HepG2 (cell line): ENCODE measurements around the gene OGFR. TPM values are rescaled to one million over a fixed set of nuclear protein-coding genes. Genes with fewer than 3 reads are reported as not detected.

Experiments used
- CENPT ChIP-seq: sonication (generic); formaldehyde crosslinking; IDR thresholded peaks from 2 replicates; pipeline ENCODE4 v1.8.0; 2022; ENCODE audit warnings: low read depth, mild to moderate bottlenecking, moderate library complexity, missing genetic modification reagents
- CHD2 ChIP-seq: IDR thresholded peaks from 2 replicates; pipeline ENCODE4 v1.6.1; 2011; ENCODE audit warnings: low read depth, low read length, improper control_type of control experiment
- DR1 ChIP-seq: sonication (generic); formaldehyde crosslinking; IDR thresholded peaks from 2 replicates; pipeline ENCODE4 v1.8.0; 2021; ENCODE audit warnings: mild to moderate bottlenecking, missing genetic modification reagents, inconsistent platforms
- HDAC2 ChIP-seq: sonication (generic); formaldehyde crosslinking; IDR thresholded peaks from 2 replicates; pipeline ENCODE4 v1.4.0; 2020; ENCODE audit warnings: missing genetic modification reagents
- MED1 ChIP-seq: sonication (generic); formaldehyde crosslinking; IDR thresholded peaks from 2 replicates; pipeline ENCODE4 v1.4.0; 2020; ENCODE audit warnings: missing genetic modification reagents
- REL ChIP-seq: sonication (generic); formaldehyde crosslinking; conservative IDR thresholded peaks from 2 replicates; pipeline ENCODE4 v1.8.0; 2022; ENCODE audit warnings: mild to moderate bottlenecking, missing genetic modification reagents, moderate library complexity
- SP4 ChIP-seq: sonication (generic); formaldehyde crosslinking; IDR thresholded peaks from 2 replicates; pipeline ENCODE4 v1.8.1; 2023; ENCODE audit warnings: mild to moderate bottlenecking, missing genetic modification reagents
- SPEN ChIP-seq: sonication (generic); formaldehyde crosslinking; IDR thresholded peaks from 2 replicates; pipeline ENCODE4 v1.5.1; 2020; ENCODE audit warnings: low read depth, mild to moderate bottlenecking, missing genetic modification reagents
- TBP ChIP-seq: sonication (generic); formaldehyde crosslinking; IDR thresholded peaks from 2 replicates; pipeline ENCODE4 v1.5.0; 2020; ENCODE audit warnings: missing genetic modification reagents
- ZBTB3 ChIP-seq: sonication (generic); formaldehyde crosslinking; IDR thresholded peaks from 2 replicates; pipeline ENCODE4 v1.4.0; 2020; ENCODE audit warnings: low read depth, mild to moderate bottlenecking, moderate library complexity, missing genetic modification reagents, borderline replicate concordance
- ZNF350 ChIP-seq: sonication (generic); formaldehyde crosslinking; IDR thresholded peaks from 2 replicates; pipeline ENCODE4 v1.4.0; 2020; ENCODE audit warnings: mild to moderate bottlenecking, low read depth, missing genetic modification reagents, borderline replicate concordance
- ZNF792 ChIP-seq: IDR thresholded peaks from 2 replicates; pipeline ENCODE4 v1.6.1; 2016
- polyA plus RNA-seq, 8 experiments: library from polyadenylated mRNA; depleted of rRNA in 3 of 8; stranded (reverse) in 7 of 8; unstranded in 1 of 8; fragments of >200 nt; fragmentation: Illumina TruSeq in 4 of 8; extraction: Trizol in 4 of 8; gene quantifications; 2 replicates each; pipeline versions ENCODE4 v1.2.1 to v1.2.3, GENCODE V29; 2011 to 2016; ENCODE audit warnings: low read depth in 4 of 8, missing spikeins in 1 of 8, mixed read lengths in 1 of 8; ENCODE audit not compliant: insufficient read depth in 1 of 8
- total RNA-seq, 5 experiments: library from RNA; depleted of rRNA; stranded (reverse); fragments of >200 nt; fragmentation: Illumina TruSeq; extraction: Trizol; gene quantifications; 2 replicates each; pipeline ENCODE4 v1.2.3, GENCODE V29; 2016; ENCODE audit warnings: low read depth in 1 of 5
- TF ChIP-seq, protein P1 (sequence below): sonication (generic); formaldehyde crosslinking; IDR thresholded peaks from 2 replicates; pipeline ENCODE4 v1.5.1; 2020; ENCODE audit warnings: mild to moderate bottlenecking, missing genetic modification reagents, borderline replicate concordance
- TF ChIP-seq, protein P2 (sequence below): sonication (generic); formaldehyde crosslinking; conservative IDR thresholded peaks from 2 replicates; pipeline ENCODE4 v1.8.0; 2022; ENCODE audit warnings: low read depth, missing genetic modification reagents
- TF ChIP-seq, protein P3 (sequence below): IDR thresholded peaks from 2 replicates; pipeline ENCODE4 v1.6.1; 2016; ENCODE audit warnings: control low read depth
- TF ChIP-seq, protein P4 (sequence below): IDR thresholded peaks from 2 replicates; pipeline ENCODE4 v1.6.1; 2016; ENCODE audit warnings: missing biosample characterization, missing genetic modification reagents, low read depth
- TF ChIP-seq, protein P5 (sequence below): IDR thresholded peaks from 2 replicates; pipeline ENCODE4 v1.6.1; 2012; ENCODE audit warnings: low read depth, low read length, improper control_type of control experiment
- TF ChIP-seq, protein P6 (sequence below): sonication (generic); formaldehyde crosslinking; IDR thresholded peaks from 2 replicates; pipeline ENCODE4 v1.9.0; 2022; ENCODE audit warnings: low read depth, missing genetic modification reagents

The OGFR gene
- total and polyA plus RNA-seq, 2 of the 13 experiments (the other 11 are each of a cell fraction or from before 2014, with no cell fraction given): 47.7 to 81.8 TPM

DNA sequence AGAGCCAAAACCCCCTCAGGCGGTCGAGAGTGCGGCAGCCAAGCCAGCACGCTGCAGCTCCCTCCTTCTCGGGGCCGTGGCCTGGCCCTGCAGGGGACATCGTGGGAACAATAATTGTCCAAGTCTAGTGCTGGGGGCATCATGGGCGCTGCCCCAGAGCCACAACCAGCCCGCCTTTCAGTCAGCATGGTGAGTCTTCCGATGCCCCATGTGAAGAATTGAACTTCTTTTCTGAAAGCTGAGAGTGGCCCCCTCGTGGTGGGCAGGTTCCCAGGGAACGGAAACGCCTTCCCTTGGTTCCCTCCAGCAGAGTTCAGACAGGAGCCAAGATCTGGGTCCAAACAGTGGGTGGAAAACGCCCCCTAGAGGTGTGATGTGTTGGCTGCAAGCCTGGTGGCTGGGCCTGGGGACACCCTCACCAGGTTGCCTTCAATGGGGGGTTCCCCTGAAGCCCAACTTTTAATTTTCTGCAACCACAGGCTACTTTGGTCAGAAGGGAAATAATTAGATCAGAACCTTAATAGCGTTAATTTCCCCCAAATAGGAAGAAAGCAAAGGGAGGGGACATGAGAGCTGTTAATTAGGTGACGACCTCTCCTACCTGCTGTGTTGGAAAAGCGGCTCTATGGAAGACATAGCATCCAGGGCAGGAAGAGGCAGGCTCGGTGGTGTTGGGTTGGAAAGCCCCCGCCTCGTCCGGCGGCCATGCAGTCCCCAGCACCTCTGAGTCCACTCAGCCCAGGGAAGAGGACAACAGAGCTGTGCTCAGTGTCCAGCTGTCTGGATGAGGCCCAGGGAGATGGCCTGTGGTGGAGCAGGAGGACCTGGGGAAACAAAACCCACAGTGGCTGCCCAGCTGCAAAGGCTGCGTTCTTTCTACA, 13.1 kb upstream of the OGFR start (continued):
- peak; percentile 70; the same call in 1 of the 2 replicates for TF ChIP-seq MED1 (CRISPR knock-in tag)
- TF ChIP-seq ZNF792 (CRISPR knock-in tag): peak; percentile 65; the same call in 1 of the 2 replicates
- TF ChIP-seq, protein P1, sequence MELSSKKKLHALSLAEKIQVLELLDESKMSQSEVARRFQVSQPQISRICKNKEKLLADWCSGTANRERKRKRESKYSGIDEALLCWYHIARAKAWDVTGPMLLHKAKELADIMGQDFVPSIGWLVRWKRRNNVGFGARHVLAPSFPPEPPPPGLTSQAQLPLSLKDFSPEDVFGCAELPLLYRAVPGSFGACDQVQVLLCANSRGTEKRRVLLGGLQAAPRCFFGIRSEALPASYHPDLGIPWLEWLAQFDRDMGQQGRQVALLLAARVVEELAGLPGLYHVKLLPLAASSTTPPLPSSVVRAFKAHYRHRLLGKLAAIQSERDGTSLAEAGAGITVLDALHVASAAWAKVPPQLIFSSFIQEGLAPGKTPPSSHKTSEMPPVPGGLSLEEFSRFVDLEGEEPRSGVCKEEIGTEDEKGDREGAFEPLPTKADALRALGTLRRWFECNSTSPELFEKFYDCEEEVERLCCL (CRISPR knock-in tag): peak; percentile 83; the same call in 1 of the 2 replicates
- no peak; the same call in 1 of the 2 replicates for TF ChIP-seq DR1
- TF ChIP-seq REL (CRISPR knock-in tag): no peak
- TF ChIP-seq CHD2: no peak
- TF ChIP-seq, protein P2, sequence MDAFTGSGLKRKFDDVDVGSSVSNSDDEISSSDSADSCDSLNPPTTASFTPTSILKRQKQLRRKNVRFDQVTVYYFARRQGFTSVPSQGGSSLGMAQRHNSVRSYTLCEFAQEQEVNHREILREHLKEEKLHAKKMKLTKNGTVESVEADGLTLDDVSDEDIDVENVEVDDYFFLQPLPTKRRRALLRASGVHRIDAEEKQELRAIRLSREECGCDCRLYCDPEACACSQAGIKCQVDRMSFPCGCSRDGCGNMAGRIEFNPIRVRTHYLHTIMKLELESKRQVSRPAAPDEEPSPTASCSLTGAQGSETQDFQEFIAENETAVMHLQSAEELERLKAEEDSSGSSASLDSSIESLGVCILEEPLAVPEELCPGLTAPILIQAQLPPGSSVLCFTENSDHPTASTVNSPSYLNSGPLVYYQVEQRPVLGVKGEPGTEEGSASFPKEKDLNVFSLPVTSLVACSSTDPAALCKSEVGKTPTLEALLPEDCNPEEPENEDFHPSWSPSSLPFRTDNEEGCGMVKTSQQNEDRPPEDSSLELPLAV: no peak
- TF ChIP-seq SP4 (CRISPR knock-in tag): 0 out of 2 replicates have a peak, but pooled peaks have one; percentile 17
- no peak for TF ChIP-seq CENPT (CRISPR knock-in tag)
- no peak for TF ChIP-seq TBP (CRISPR knock-in tag)
- TF ChIP-seq SPEN: peak; percentile 68; the same call in 1 of the 2 replicates
- TF ChIP-seq ZBTB3 (CRISPR knock-in tag): no peak
- peak; percentile 61 for TF ChIP-seq HDAC2 (CRISPR knock-in tag)
- TF ChIP-seq, protein P3, sequence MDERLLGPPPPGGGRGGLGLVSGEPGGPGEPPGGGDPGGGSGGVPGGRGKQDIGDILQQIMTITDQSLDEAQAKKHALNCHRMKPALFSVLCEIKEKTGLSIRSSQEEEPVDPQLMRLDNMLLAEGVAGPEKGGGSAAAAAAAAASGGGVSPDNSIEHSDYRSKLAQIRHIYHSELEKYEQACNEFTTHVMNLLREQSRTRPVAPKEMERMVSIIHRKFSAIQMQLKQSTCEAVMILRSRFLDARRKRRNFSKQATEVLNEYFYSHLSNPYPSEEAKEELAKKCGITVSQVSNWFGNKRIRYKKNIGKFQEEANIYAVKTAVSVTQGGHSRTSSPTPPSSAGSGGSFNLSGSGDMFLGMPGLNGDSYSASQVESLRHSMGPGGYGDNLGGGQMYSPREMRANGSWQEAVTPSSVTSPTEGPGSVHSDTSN (CRISPR knock-in tag): no peak
- TF ChIP-seq, protein P4, sequence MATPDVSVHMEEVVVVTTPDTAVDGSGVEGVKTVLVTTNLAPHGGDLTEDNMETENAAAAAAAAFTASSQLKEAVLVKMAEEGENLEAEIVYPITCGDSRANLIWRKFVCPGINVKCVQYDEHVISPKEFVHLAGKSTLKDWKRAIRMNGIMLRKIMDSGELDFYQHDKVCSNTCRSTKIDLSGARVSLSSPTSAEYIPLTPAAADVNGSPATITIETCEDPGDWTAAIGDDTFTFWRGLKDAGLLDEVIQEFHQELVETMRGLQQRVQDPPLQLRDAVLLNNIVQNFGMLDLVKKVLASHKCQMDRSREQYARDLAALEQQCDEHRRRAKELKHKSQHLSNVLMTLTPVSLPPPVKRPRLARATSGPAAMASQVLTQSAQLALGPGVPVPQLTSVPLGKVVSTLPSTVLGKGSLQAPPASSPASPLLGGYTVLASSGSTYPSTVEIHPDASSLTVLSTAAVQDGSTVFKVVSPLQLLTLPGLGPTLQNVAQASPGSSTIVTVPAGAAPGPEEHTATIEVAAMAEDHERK (CRISPR knock-in tag): no peak
- TF ChIP-seq, protein P5, sequence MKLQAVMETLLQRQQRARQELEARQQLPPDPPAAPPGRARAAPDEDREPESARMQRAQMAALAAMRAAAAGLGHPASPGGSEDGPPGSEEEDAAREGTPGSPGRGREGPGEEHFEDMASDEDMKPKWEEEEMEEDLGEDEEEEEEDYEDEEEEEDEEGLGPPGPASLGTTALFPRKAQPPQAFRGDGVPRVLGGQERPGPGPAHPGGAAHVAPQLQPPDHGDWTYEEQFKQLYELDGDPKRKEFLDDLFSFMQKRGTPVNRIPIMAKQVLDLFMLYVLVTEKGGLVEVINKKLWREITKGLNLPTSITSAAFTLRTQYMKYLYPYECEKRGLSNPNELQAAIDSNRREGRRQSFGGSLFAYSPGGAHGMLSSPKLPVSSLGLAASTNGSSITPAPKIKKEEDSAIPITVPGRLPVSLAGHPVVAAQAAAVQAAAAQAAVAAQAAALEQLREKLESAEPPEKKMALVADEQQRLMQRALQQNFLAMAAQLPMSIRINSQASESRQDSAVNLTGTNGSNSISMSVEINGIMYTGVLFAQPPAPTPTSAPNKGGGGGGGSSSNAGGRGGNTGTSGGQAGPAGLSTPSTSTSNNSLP: peak; percentile 47; the same call in 1 of the 2 replicates
- peak; percentile 90; the same call in 1 of the 2 replicates for TF ChIP-seq ZNF350 (CRISPR knock-in tag)
- TF ChIP-seq, protein P6, sequence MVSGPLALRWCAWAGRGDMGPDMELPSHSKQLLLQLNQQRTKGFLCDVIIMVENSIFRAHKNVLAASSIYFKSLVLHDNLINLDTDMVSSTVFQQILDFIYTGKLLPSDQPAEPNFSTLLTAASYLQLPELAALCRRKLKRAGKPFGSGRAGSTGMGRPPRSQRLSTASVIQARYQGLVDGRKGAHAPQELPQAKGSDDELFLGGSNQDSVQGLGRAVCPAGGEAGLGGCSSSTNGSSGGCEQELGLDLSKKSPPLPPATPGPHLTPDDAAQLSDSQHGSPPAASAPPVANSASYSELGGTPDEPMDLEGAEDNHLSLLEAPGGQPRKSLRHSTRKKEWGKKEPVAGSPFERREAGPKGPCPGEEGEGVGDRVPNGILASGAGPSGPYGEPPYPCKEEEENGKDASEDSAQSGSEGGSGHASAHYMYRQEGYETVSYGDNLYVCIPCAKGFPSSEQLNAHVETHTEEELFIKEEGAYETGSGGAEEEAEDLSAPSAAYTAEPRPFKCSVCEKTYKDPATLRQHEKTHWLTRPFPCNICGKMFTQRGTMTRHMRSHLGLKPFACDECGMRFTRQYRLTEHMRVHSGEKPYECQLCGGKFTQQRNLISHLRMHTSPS (CRISPR knock-in tag): peak; percentile 50; the same call in 1 of the 2 replicates
